ENCODE results near the gene GABBR2.

The GABBR2 gene

DNA sequence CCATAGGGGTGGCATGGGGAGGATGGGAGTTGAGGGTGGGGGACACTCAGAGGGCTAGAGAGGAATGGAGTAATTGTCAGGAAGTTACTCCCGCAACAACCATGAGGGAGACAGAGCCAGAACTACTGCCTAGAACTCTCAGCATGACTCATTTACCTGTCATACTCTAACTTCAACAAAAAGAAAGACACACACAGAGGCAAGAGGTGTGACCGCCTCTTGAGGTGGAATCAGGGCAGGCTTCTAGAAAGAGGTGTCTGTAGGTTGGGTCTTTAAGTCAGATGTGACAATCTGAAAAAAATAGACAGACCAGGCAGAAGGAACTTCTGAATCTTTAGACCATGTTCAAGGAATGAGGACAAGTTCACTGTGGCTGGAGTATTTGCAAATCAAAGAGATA lies 73.4 kb downstream of the GABBR2 start:
- TF ChIP-seq, protein P1, sequence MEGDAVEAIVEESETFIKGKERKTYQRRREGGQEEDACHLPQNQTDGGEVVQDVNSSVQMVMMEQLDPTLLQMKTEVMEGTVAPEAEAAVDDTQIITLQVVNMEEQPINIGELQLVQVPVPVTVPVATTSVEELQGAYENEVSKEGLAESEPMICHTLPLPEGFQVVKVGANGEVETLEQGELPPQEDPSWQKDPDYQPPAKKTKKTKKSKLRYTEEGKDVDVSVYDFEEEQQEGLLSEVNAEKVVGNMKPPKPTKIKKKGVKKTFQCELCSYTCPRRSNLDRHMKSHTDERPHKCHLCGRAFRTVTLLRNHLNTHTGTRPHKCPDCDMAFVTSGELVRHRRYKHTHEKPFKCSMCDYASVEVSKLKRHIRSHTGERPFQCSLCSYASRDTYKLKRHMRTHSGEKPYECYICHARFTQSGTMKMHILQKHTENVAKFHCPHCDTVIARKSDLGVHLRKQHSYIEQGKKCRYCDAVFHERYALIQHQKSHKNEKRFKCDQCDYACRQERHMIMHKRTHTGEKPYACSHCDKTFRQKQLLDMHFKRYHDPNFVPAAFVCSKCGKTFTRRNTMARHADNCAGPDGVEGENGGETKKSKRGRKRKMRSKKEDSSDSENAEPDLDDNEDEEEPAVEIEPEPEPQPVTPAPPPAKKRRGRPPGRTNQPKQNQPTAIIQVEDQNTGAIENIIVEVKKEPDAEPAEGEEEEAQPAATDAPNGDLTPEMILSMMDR (IDR thresholded peaks at IDR 0.05) = no peak
- H3K4me2 ChIP-seq (ENCODE audit: low read length) = no peak overlapping the region
- H3K27me3 ChIP-seq (ENCODE audit: control insufficient read depth, insufficient read depth, low read length) = no peaks in the 10 kb centered on the region
- no peak overlapping the region for H3K27ac ChIP-seq
- no peaks in the 10 kb centered on the region for H3K36me3 ChIP-seq (ENCODE audit: control insufficient read depth, insufficient read depth, low read length)
- H3K4me1 ChIP-seq = no peaks in the 10 kb centered on the region
- H2AFZ ChIP-seq = no peak overlapping the region
- no peaks in the 10 kb centered on the region for H3K79me2 ChIP-seq
- H3K9ac ChIP-seq = no peak overlapping the region
- H3K4me3 ChIP-seq (ENCODE audit: low read depth, low read length) = no peak overlapping the region
- H3K9me3 ChIP-seq (ENCODE audit: control insufficient read depth, low read length) = no peaks in the 10 kb centered on the region

DNA sequence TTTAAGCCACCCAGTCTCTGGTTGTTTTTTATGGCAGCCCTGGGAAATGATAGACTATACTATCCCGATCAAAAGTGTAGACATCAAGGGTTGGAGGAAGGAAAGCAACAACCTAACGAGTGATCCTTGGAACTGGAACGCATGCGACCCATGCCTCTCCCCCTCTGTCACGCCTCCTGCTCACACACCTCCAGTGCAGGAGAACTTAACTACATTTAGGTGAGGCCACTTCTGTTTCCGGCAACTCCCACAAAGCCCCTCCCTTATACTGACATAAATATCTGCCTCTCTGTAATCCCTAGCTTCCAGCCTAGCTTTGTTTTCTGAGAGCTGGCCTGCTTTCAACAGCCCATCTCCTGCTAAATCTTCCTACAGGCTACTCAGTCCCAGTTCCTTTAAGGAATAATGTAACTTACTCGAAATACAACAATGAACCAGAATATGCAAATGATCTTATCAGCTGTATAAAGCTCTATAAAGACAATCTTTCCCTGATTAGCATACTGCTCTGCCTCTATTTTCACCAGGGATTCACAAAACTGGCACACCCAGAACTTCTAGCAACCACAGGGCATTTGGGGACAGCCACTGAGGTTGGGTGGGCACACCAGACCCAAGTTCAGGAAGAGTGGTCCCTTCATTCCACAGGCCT lies 73.9 kb downstream of the GABBR2 start:
- Histone ChIP-seq H3K27ac (no peak overlapping the region), H3K36me3 (ENCODE audit: control insufficient read depth, insufficient read depth, low read length) (no peaks in the 10 kb centered on the region), H3K4me2 (ENCODE audit: low read length) (no peak overlapping the region), H3K9me3 (ENCODE audit: control insufficient read depth, low read length) (no peaks in the 10 kb centered on the region), H3K79me2 (no peaks in the 10 kb centered on the region), H3K9ac (no peak overlapping the region), H3K4me3 (ENCODE audit: low read depth, low read length) (no peak overlapping the region), H3K27me3 (ENCODE audit: control insufficient read depth, insufficient read depth, low read length) (no peaks in the 10 kb centered on the region), H2AFZ (no peak overlapping the region), H3K4me1 (no peaks in the 10 kb centered on the region)
- TF ChIP-seq, protein P1 (IDR thresholded peaks at IDR 0.05) = no peak

DNA sequence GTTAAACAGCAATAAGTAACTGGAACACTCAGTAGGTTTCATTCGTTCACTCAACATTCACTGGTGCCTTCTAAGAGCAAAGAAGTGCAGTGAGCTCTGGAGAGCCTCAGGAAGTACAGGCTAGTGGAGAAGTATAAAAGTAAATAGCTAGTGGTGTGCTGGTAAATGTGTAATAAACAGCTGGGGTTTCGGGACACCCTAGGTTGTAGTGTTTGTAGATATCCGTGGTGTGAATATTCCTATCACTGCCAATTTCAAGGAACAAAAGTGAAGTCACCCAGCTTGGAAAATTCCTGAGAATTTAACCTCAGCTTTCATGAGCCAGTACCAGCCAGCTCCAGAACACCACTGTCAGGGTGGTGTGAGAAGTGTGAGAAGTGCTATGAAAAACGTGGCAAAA lies 75.9 kb downstream of the GABBR2 start:
- Histone ChIP-seq H3K27ac (no peak overlapping the region), H3K79me2 (no peaks in the 10 kb centered on the region), H3K4me2 (ENCODE audit: low read length) (no peak overlapping the region), H3K9ac (no peak overlapping the region), H3K9me3 (ENCODE audit: control insufficient read depth, low read length) (no peaks in the 10 kb centered on the region), H3K4me1 (no peaks in the 10 kb centered on the region), H3K4me3 (ENCODE audit: low read depth, low read length) (no peak overlapping the region), H3K36me3 (ENCODE audit: control insufficient read depth, insufficient read depth, low read length) (no peaks in the 10 kb centered on the region), H2AFZ (no peak overlapping the region), H3K27me3 (ENCODE audit: control insufficient read depth, insufficient read depth, low read length) (no peaks in the 10 kb centered on the region)
- TF ChIP-seq, protein P1 (IDR thresholded peaks at IDR 0.05) = no peak

DNA sequence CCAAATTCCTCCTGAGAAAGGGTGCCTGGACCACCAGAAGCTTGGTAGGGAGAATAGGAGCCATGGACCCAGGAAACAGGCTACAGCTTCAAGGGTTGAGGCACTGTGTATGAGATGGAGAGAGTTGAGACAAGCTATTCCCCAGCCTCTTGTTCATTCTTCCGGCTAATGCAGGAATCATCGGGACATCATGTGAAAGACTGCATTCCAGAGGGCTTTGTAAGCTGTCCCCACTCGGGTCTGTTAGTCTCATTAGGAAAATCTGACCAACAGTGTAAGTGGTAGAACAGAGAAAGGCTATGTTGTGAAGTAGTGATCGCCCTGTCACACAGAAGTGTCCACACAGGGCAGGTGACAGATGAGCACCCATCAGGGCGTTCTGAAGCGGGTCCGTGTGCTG lies 81.4 kb downstream of the GABBR2 start:
- Histone ChIP-seq H3K79me2 (no peaks in the 10 kb centered on the region), H3K27me3 (ENCODE audit: control insufficient read depth, insufficient read depth, low read length) (no peaks in the 10 kb centered on the region), H2AFZ (no peak overlapping the region), H3K27ac (no peak overlapping the region), H3K4me3 (ENCODE audit: low read depth, low read length) (no peak overlapping the region), H3K4me1 (no peaks in the 10 kb centered on the region), H3K4me2 (ENCODE audit: low read length) (no peak overlapping the region), H3K9ac (no peak overlapping the region), H3K36me3 (ENCODE audit: control insufficient read depth, insufficient read depth, low read length) (no peaks in the 10 kb centered on the region), H3K9me3 (ENCODE audit: control insufficient read depth, low read length) (no peaks in the 10 kb centered on the region)
- TF ChIP-seq, protein P1 (IDR thresholded peaks at IDR 0.05) = no peak

DNA sequence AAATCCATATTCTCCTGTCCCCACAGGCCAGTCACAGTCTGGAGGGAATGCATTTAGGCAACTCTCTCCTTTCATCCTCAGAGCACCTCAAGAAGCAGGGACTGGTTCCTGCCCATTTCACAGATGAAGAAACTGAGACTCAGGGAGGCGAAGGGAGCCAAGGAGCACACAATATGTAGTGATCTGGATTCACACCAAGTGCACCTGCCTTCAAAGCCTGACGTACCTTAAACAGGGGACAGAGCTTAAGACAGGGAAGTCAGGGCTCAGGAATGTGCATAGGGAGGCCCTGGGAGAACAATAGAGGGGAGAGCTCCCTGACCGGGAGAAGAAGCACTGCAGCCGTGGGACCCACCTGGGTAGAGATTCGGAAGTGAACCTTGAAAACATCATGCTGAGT lies 83.0 kb downstream of the GABBR2 start:
- no peak overlapping the region for H3K4me3 ChIP-seq (ENCODE audit: low read depth, low read length)
- H2AFZ ChIP-seq = no peak overlapping the region
- H3K79me2 ChIP-seq = no peaks in the 10 kb centered on the region
- no peaks in the 10 kb centered on the region for H3K4me1 ChIP-seq
- H3K9ac ChIP-seq = no peak overlapping the region
- TF ChIP-seq, protein P1 (IDR thresholded peaks at IDR 0.05) = no peak
- no peaks in the 10 kb centered on the region for H3K27me3 ChIP-seq (ENCODE audit: control insufficient read depth, insufficient read depth, low read length)
- H3K27ac ChIP-seq = no peak overlapping the region
- no peaks in the 10 kb centered on the region for H3K36me3 ChIP-seq (ENCODE audit: control insufficient read depth, insufficient read depth, low read length)
- no peaks in the 10 kb centered on the region for H3K9me3 ChIP-seq (ENCODE audit: control insufficient read depth, low read length)
- no peak overlapping the region for H3K4me2 ChIP-seq (ENCODE audit: low read length)
